H9 (cell line): ENCODE measurements around the gene PTPRQ. TPM values are rescaled to one million over a fixed set of nuclear protein-coding genes. Genes with fewer than 3 reads are reported as not detected.

Experiments used
- DNase-seq: peaks from one replicate; pipeline ENCODE4 v3.0.0-alpha.2; 2017
- H2AFZ ChIP-seq: one replicate; pipeline ENCODE4 v1.6.1; 2013; ENCODE audit warnings: mild to moderate bottlenecking, low read length, control low read depth, moderate library complexity
- H2AK5ac ChIP-seq: 2 replicates; pipeline ENCODE4 v1.6.1; 2013; ENCODE audit warnings: low read length, control low read depth, mixed read lengths; ENCODE audit not compliant: insufficient read length
- H2BK120ac ChIP-seq: one replicate; pipeline ENCODE4 v1.6.1; 2013; ENCODE audit warnings: low read depth, mild to moderate bottlenecking, low read length, control low read depth, inconsistent platforms; ENCODE audit not compliant: poor library complexity, severe bottlenecking
- H2BK12ac ChIP-seq: 2 replicates; pipeline ENCODE4 v1.6.1; 2013; ENCODE audit warnings: low read length, control low read depth, mixed read lengths, low read depth; ENCODE audit not compliant: insufficient read length
- H2BK15ac ChIP-seq: 2 replicates; pipeline ENCODE4 v1.6.1; 2013; ENCODE audit warnings: low read depth, low read length, control low read depth
- H2BK20ac ChIP-seq: one replicate; pipeline ENCODE4 v1.6.1; 2013; ENCODE audit warnings: low read depth, mild to moderate bottlenecking, low read length, control low read depth, inconsistent platforms; ENCODE audit not compliant: poor library complexity, severe bottlenecking
- H2BK5ac ChIP-seq: 2 replicates; pipeline ENCODE4 v1.6.1; 2013; ENCODE audit warnings: low read length, control low read depth, mixed read lengths; ENCODE audit not compliant: insufficient read length
- H3K14ac ChIP-seq: 2 replicates; pipeline ENCODE4 v1.6.1; 2013; ENCODE audit warnings: low read length, control low read depth; ENCODE audit not compliant: insufficient read depth
- H3K18ac ChIP-seq: 2 replicates; pipeline ENCODE4 v1.6.1; 2013; ENCODE audit warnings: low read depth, mild to moderate bottlenecking, mixed read lengths, low read length, control low read depth; ENCODE audit not compliant: insufficient read length
- H3K23ac ChIP-seq: 2 replicates; pipeline ENCODE4 v1.6.1; 2013; ENCODE audit warnings: low read length, control low read depth, mixed read lengths, low read depth; ENCODE audit not compliant: insufficient read length
- H3K23me2 ChIP-seq: 2 replicates; pipeline ENCODE4 v1.6.1; 2013; ENCODE audit warnings: low read depth, mild to moderate bottlenecking, mixed read lengths, low read length, control low read depth; ENCODE audit not compliant: insufficient read length, poor library complexity, severe bottlenecking
- H3K27ac ChIP-seq: 2 replicates; pipeline ENCODE4 v1.5.1; 2013; ENCODE audit warnings: low read length, control low read depth, mixed read lengths, low read depth; ENCODE audit not compliant: insufficient read length
- H3K27me3 ChIP-seq: 2 replicates; pipeline ENCODE4 v1.6.1; 2013; ENCODE audit warnings: low read length, control low read depth, inconsistent platforms; ENCODE audit not compliant: insufficient read depth
- H3K4ac ChIP-seq: 2 replicates; pipeline ENCODE4 v1.6.1; 2013; ENCODE audit warnings: low read depth, mild to moderate bottlenecking, control low read depth, inconsistent platforms, low read length, moderate library complexity
- H3K4me1 ChIP-seq: 2 replicates; pipeline ENCODE4 v1.6.1; 2013; ENCODE audit warnings: low read length, control low read depth, inconsistent platforms; ENCODE audit not compliant: insufficient read depth
- H3K4me2 ChIP-seq: 2 replicates; pipeline ENCODE4 v1.6.1; 2013; ENCODE audit warnings: low read length, control low read depth, mixed read lengths; ENCODE audit not compliant: insufficient read length, insufficient read depth
- H3K56ac ChIP-seq: 2 replicates; pipeline ENCODE4 v1.6.1; 2013; ENCODE audit warnings: low read depth, mild to moderate bottlenecking, mixed read lengths, low read length, control low read depth; ENCODE audit not compliant: insufficient read length
- H3K79me1 ChIP-seq: 2 replicates; pipeline ENCODE4 v1.6.1; 2013; ENCODE audit warnings: low read depth, mild to moderate bottlenecking, moderate library complexity, low read length, control low read depth, inconsistent platforms; ENCODE audit not compliant: insufficient read depth, poor library complexity, severe bottlenecking
- H3K79me2 ChIP-seq: 2 replicates; pipeline ENCODE4 v1.6.1; 2013; ENCODE audit warnings: low read length, control low read depth, inconsistent platforms; ENCODE audit not compliant: insufficient read depth
- H3K9ac ChIP-seq: 2 replicates; pipeline ENCODE4 v1.6.1; 2013; ENCODE audit warnings: low read length, control low read depth, mixed read lengths; ENCODE audit not compliant: insufficient read length; ENCODE audit errors: extremely low read depth
- H3K9me3 ChIP-seq: one replicate; pipeline ENCODE4 v1.6.1; 2013; ENCODE audit warnings: low read depth, low read length, inconsistent platforms; ENCODE audit not compliant: control insufficient read depth
- H3T11ph ChIP-seq: one replicate; pipeline ENCODE4 v1.6.1; 2013; ENCODE audit warnings: mild to moderate bottlenecking, low read length, control low read depth, inconsistent platforms
- H4K20me1 ChIP-seq: one replicate; pipeline ENCODE4 v1.6.1; 2013; ENCODE audit not compliant: control insufficient read depth, insufficient read length, insufficient read depth
- H4K5ac ChIP-seq: 2 replicates; pipeline ENCODE4 v1.6.1; 2013; ENCODE audit warnings: low read depth, mild to moderate bottlenecking, mixed read lengths, low read length, control low read depth; ENCODE audit not compliant: insufficient read length
- H4K8ac ChIP-seq: replicated peaks from 2 replicates; pipeline ENCODE4 v1.6.1; 2013; ENCODE audit warnings: low read length, control low read depth, mixed read lengths, low read depth; ENCODE audit not compliant: insufficient read length
- H4K91ac ChIP-seq: 2 replicates; pipeline ENCODE4 v1.6.1; 2013; ENCODE audit warnings: low read depth, mild to moderate bottlenecking, moderate library complexity, mixed read lengths, low read length, control low read depth; ENCODE audit not compliant: insufficient read length
- H3K27ac Mint-ChIP-seq, 3 experiments: 2 replicates in 2 of 3; 3 replicates in 1 of 3; pipeline ENCODE4 v1.8.0; 2020 to 2021; ENCODE audit warnings: mixed read lengths in 3 of 3, mild to moderate bottlenecking in 1 of 3, moderate library complexity in 1 of 3
- H3K27me3 Mint-ChIP-seq: 2 replicates; pipeline ENCODE4 v1.8.0; 2021; ENCODE audit warnings: low read depth, mild to moderate bottlenecking, moderate library complexity, mixed read lengths
- H3K36me3 Mint-ChIP-seq, 3 experiments: 2 replicates in 2 of 3; 3 replicates in 1 of 3; pipeline ENCODE4 v1.8.0; 2020 to 2021; ENCODE audit warnings: low read depth in 3 of 3, mixed read lengths in 3 of 3; ENCODE audit not compliant: insufficient read depth in 1 of 3
- H3K4me1 Mint-ChIP-seq, 2 experiments: 2 replicates each; pipeline ENCODE4 v1.8.0; 2020; ENCODE audit warnings: mixed read lengths in 2 of 2
- H3K4me3 Mint-ChIP-seq, 2 experiments: 2 replicates in 1 of 2; 3 replicates in 1 of 2; pipeline ENCODE4 v1.8.0; 2020 to 2021; ENCODE audit warnings: mild to moderate bottlenecking in 2 of 2, mixed read lengths in 2 of 2, moderate library complexity in 1 of 2
- H3K9me3 Mint-ChIP-seq, 2 experiments: 2 replicates in 1 of 2; 3 replicates in 1 of 2; pipeline ENCODE4 v1.8.0; 2020; ENCODE audit warnings: mild to moderate bottlenecking in 2 of 2, mixed read lengths in 2 of 2, moderate library complexity in 1 of 2
- total RNA-seq: library from RNA; stranded (reverse); gene quantifications from 2 replicates; pipeline ENCODE4 v1.2.1, GENCODE V29; 2021
- TF ChIP-seq, protein P1 (sequence below): fragments of 200-600 bp; sonication (generic); conservative IDR thresholded peaks from 3 replicates; pipeline ENCODE4 v1.8.0; 2021; ENCODE audit warnings: antibody characterized with exemption, mild to moderate bottlenecking

The PTPRQ gene
- total RNA-seq, 1 experiment from 2014 or later: not detected

DNA sequence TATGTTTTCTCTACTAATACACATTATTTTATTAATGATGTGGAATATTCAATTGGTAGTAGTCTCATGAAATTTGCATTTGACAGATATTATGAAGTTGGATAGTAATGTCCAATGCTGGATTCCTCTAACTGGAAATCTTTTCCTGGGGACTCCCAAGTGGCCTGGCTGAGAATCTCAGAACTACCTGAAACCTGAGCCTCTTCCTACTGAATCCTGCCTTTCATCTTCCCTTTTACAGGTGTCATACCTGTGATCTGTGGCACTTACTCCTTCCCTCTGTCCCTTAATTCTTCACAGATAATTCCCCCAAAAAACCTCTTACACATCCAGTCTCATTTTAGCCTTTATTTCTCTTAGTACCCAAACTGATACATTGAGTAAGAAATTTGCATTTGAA lies 173.7 kb downstream of the PTPRQ start:
- no peak overlapping the region for H3K9ac ChIP-seq
- no peak overlapping the region for H3K4ac ChIP-seq
- H2BK20ac ChIP-seq: no peak overlapping the region
- H3K9me3 Mint-ChIP-seq: no peaks in the 10 kb centered on the region
- no peak overlapping the region for H2BK120ac ChIP-seq
- peaks cover 3 to 5% of the 10 kb centered on the region in 2 experiments for H3K4me1 Mint-ChIP-seq
- no peak overlapping the region for H3K4me3 Mint-ChIP-seq
- H2BK12ac ChIP-seq: no peak overlapping the region
- no peak overlapping the region for H2AFZ ChIP-seq
- H3K79me1 ChIP-seq: no peaks in the 10 kb centered on the region
- no peak for DNase-seq
- no peak overlapping the region for H3T11ph ChIP-seq
- H3K27me3 Mint-ChIP-seq: no peaks in the 10 kb centered on the region; the same call in 1 of the 2 replicates
- no peak overlapping the region for H3K23ac ChIP-seq
- no peak overlapping the region for H3K56ac ChIP-seq
- H3K18ac ChIP-seq: no peak overlapping the region
- no peak overlapping the region for H3K14ac ChIP-seq
- H3K4me1 ChIP-seq: no peaks in the 10 kb centered on the region
- H2AK5ac ChIP-seq: no peak overlapping the region
- H3K27ac Mint-ChIP-seq: no peak overlapping the region
- TF ChIP-seq, protein P1, sequence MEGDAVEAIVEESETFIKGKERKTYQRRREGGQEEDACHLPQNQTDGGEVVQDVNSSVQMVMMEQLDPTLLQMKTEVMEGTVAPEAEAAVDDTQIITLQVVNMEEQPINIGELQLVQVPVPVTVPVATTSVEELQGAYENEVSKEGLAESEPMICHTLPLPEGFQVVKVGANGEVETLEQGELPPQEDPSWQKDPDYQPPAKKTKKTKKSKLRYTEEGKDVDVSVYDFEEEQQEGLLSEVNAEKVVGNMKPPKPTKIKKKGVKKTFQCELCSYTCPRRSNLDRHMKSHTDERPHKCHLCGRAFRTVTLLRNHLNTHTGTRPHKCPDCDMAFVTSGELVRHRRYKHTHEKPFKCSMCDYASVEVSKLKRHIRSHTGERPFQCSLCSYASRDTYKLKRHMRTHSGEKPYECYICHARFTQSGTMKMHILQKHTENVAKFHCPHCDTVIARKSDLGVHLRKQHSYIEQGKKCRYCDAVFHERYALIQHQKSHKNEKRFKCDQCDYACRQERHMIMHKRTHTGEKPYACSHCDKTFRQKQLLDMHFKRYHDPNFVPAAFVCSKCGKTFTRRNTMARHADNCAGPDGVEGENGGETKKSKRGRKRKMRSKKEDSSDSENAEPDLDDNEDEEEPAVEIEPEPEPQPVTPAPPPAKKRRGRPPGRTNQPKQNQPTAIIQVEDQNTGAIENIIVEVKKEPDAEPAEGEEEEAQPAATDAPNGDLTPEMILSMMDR: no peak
- no peak overlapping the region for H2BK5ac ChIP-seq
- H3K23me2 ChIP-seq: no peaks in the 10 kb centered on the region
- no peaks in the 10 kb centered on the region for H3K27me3 ChIP-seq
- no peak overlapping the region for H3K27ac ChIP-seq
- H4K8ac ChIP-seq: no peak overlapping the region
- no peak overlapping the region for H2BK15ac ChIP-seq
- no peaks in the 10 kb centered on the region for H3K9me3 ChIP-seq
- no peak overlapping the region for H4K5ac ChIP-seq
- H3K4me2 ChIP-seq: no peak overlapping the region
- no peak overlapping the region for H4K91ac ChIP-seq
- H3K79me2 ChIP-seq: no peaks in the 10 kb centered on the region
- H4K20me1 ChIP-seq: no peaks in the 10 kb centered on the region
- no peaks in the 10 kb centered on the region for H3K36me3 Mint-ChIP-seq
